Stimulated activated CD4-positive, alpha-beta T cell treated with anti-CD3 and anti-CD28 coated beads, Interleukin-4, amount 100 ng/mL, for 24 hours (primary cell): ENCODE measurements around the gene ARSI.

Experiments used
- DNase-seq: peaks from one replicate; pipeline ENCODE4 v3.0.0-alpha.2; 2020

ARSI gene

GRCh38 chr5:150305557-150305956 is 2.9 kb upstream of the ARSI start:
- DNase-seq: no peak

- DNase-seq: no peak
These were observed 2.4 kb upstream of the ARSI start for GRCh38 chr5:150305095-150305494.

GRCh38 chr5:150304481-150305081 is 1.9 kb upstream of the ARSI start:
- DNase-seq: no peak

- no peak for DNase-seq
These were observed 1.1 kb upstream of the ARSI start for GRCh38 chr5:150303660-150304386.

- DNase-seq: no peak
These were observed 438 bp upstream of the ARSI start for GRCh38 chr5:150303070-150303615.

GRCh38 chr5:150301901-150302300 is 804 bp downstream of the ARSI start:
- no peak for DNase-seq

GRCh38 chr5:150301170-150301505 is 1.6 kb downstream of the ARSI start:
- no peak for DNase-seq

GRCh38 chr5:150300496-150301169 is 2.1 kb downstream of the ARSI start:
- DNase-seq: no peak

GRCh38 chr5:150299571-150300327 is 3.0 kb downstream of the ARSI start:
- DNase-seq: no peak

GRCh38 chr5:150298701-150299451 is 3.8 kb downstream of the ARSI start:
- no peak for DNase-seq

GRCh38 chr5:150297934-150298595 is 4.6 kb downstream of the ARSI start:
- no peak for DNase-seq

GRCh38 chr5:150297236-150297890 is 5.3 kb downstream of the ARSI start:
- no peak for DNase-seq

GRCh38 chr5:150296496-150296895 is 6.2 kb downstream of the ARSI start:
- DNase-seq: no peak

GRCh38 chr5:150295741-150296486 is 6.8 kb downstream of the ARSI start:
- no peak for DNase-seq

- DNase-seq: no peak
These were observed 7.5 kb downstream of the ARSI start for GRCh38 chr5:150295172-150295634.

- DNase-seq: no peak
These were observed 8.1 kb downstream of the ARSI start for GRCh38 chr5:150294551-150295071.

- no peak for DNase-seq
These were observed 9.4 kb downstream of the ARSI start for GRCh38 chr5:150293091-150293941.

GRCh38 chr5:150291388-150292385 is 11.0 kb downstream of the ARSI start:
- no peak for DNase-seq
